ENCODE data around the gene PLAC9.

GRCh38 chr10:80144067-80144695 lies 11.7 kb downstream of the PLAC9 start:
- TF ChIP-seq FOXM1 (IDR thresholded peaks at IDR 0.05; ENCODE audit: borderline replicate concordance) (no peak), FOXA1 (IDR thresholded peaks at IDR 0.05) (no peak), NFRKB (IDR thresholded peaks at IDR 0.05) (no peak), SP1 (IDR thresholded peaks at IDR 0.05) (no peak), BHLHE40 (IDR thresholded peaks at IDR 0.05; ENCODE audit: borderline replicate concordance) (no peak), SUZ12 (IDR thresholded peaks at IDR 0.05) (no peak), L3MBTL2 (conservative IDR thresholded peaks at IDR 0.05) (no peak), TARDBP (IDR thresholded peaks at IDR 0.05) (no peak), FOXK2 (IDR thresholded peaks at IDR 0.05) (no peak)
